ENCODE data around the gene AGAP3. TPM values are rescaled to one million over a fixed set of nuclear protein-coding genes. Genes with fewer than 3 reads are reported as not detected.

AGAP3 gene
- total RNA-seq, 2 experiments from 2014 or later = 20.6 to 22.0 TPM

DNA sequence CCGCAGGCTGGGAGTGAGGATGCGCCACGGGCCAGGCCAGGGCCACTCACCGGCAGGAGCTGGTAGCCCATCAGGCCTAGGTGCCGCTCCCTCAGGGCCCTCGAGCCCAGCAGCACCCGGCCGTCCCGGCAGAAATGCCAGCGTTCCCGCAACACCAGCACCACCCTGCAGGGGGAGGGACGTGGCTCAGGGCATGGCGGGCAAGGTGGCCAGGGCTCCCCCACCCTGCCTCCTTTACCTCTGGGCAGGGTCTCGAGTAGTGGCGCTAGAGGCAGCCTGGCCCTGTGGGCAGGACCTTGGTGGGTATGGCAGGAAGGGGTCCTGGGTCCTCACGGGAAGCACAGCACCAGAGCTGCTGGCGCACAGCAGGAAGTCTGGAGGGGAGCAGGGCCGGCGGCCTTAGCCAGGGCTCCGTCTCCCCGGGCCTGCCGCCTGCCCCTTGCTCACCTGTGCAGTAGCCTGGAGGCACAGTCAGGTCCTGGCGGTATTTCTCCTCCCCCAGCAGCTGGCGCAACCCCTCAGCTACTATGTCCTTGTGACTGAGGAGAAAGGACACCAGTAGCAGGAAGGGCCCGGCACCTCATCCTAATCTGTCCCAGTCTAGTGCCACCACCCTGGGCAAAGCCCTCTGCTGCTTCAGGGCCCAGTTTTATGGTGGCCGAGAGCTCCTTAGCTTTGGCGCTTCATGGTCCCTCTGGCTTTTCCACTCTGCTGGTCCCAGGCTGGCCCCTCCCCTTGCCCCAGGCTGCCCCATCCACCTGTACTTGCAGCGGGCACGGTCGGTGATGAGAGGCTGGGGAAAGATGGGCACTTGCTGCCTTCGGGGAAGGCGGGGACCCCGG is 9.2 kb upstream of the AGAP3 start:
- no peak for ATAC-seq
- Mint-ChIP-seq H3K4me3 (no peak overlapping the region), H3K27ac (no peak overlapping the region), H3K4me1 (ENCODE audit: low read depth) (peaks cover 21% of the 10 kb centered on the region), H3K36me3 (ENCODE audit: low read depth) (peaks cover 23% of the 10 kb centered on the region), H3K27me3 (no peaks in the 10 kb centered on the region), H3K9me3 (no peaks in the 10 kb centered on the region)
- CTCF ChIA-PET = interaction anchor here (1.0 to 1.3 kb wide), 6 partner anchors 10 to 67 kb away, joined by 3 to 5 read pairs (median 3); no protein-coding TSS in a partner anchor
- POLR2A ChIA-PET = interaction anchor here (0.5 to 2.1 kb wide), 6 partner anchors 8 to 26 kb away, joined by 3 to 7 read pairs (median 3); no protein-coding TSS in a partner anchor
- intact Hi-C loops (cut with micrococcal nuclease) = no loop called here
- no peak for DNase-seq
- TF ChIP-seq, protein P1, sequence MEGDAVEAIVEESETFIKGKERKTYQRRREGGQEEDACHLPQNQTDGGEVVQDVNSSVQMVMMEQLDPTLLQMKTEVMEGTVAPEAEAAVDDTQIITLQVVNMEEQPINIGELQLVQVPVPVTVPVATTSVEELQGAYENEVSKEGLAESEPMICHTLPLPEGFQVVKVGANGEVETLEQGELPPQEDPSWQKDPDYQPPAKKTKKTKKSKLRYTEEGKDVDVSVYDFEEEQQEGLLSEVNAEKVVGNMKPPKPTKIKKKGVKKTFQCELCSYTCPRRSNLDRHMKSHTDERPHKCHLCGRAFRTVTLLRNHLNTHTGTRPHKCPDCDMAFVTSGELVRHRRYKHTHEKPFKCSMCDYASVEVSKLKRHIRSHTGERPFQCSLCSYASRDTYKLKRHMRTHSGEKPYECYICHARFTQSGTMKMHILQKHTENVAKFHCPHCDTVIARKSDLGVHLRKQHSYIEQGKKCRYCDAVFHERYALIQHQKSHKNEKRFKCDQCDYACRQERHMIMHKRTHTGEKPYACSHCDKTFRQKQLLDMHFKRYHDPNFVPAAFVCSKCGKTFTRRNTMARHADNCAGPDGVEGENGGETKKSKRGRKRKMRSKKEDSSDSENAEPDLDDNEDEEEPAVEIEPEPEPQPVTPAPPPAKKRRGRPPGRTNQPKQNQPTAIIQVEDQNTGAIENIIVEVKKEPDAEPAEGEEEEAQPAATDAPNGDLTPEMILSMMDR (IDR thresholded peaks at IDR 0.05) = peak; percentile 50

DNA sequence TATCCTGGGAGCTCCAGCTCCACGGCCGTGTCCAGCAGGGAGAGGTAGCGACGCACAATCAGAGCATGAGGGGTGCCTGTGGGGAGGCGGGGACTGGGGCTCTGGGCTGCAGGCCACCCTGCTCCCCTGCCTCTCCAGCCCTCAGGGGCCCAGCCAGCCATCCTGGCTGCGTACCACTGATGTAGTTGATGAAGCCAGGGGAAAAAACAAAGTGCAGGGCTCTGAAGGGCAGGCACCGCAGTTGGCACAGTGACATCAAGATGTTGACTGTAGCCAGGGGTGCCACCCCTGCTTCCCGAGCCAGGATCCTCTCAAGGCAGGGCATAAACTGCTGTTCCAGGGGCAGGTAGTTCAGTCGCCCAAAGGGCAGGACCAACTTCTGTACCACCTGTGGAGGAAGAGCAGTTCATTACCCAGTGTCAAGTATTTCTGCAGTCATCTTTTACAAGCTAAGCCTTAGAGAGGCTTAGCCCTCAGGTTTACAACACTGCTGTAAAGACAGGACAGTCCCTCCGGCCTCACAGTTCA is 8.5 kb upstream of the AGAP3 start:
- Mint-ChIP-seq H3K4me3 (peak overlapping the region; percentile 18), H3K4me1 (ENCODE audit: low read depth) (peaks cover 26% of the 10 kb centered on the region), H3K36me3 (ENCODE audit: low read depth) (peaks cover 23% of the 10 kb centered on the region), H3K9me3 (no peaks in the 10 kb centered on the region), H3K27me3 (no peaks in the 10 kb centered on the region), H3K27ac (peak overlapping the region; percentile 53)
- ChIA-PET CTCF (interaction anchor here (1.1 to 1.3 kb wide), 3 partner anchors 10 to 67 kb away, joined by 3 to 5 read pairs (median 3); no protein-coding TSS in a partner anchor), POLR2A (interaction anchor here (0.5 to 2.1 kb wide), 6 partner anchors 10 to 19 kb away, joined by 3 to 8 read pairs (median 4); partner anchors contain the start of gene SLC4A2)
- DNase-seq (no peak), ATAC-seq (no peak)
- intact Hi-C loops (cut with micrococcal nuclease) = no loop called here
- TF ChIP-seq, protein P1 (IDR thresholded peaks at IDR 0.05) = no peak

DNA sequence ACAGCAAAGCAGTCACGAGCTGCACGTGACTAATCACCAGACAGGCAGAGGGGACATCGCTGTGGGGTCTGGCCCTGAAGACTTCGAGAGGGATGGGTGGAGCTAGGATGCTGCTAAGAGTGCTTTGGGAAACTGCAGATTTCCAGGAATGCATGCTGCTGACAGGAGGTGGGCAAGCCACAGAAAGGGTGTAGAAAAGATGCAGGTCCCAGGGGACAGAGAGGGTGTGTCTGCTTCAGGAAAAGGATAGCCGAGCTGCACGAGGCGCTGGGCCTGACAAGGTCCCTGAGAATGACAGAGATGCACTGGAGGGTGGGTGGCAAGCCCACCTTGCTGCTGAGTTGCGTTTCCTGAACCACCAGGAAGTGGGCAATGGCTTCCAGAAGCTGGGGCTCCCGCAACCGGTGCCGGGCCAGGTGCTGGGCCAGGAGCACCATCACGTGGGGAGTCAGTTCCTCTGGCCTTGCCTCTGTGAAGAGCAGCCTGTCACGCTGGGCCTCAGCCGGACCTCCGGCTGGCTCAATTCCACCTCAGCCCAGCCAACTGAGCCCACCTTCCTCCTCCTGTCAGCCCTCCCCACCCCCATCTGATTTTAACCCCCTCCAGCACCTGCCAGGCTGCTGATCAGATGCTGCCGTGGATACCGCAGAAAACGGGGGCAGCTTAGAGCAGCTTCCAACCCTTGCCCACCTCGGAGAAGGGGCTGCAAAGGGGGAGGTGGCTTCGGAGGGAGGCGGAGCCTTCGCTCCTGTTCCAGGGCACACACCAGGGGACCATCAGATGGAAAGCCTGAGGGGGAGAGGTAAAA is 7.8 kb upstream of the AGAP3 start:
- no peak for ATAC-seq
- H3K4me3 Mint-ChIP-seq = peak overlapping the region; percentile 83
- peak overlapping the region; percentile 53 for H3K27ac Mint-ChIP-seq
- TF ChIP-seq, protein P1 (IDR thresholded peaks at IDR 0.05) = no peak
- no peaks in the 10 kb centered on the region for H3K9me3 Mint-ChIP-seq
- no peak for DNase-seq
- peaks cover 28% of the 10 kb centered on the region for H3K4me1 Mint-ChIP-seq (ENCODE audit: low read depth)
- ChIA-PET CTCF (interaction anchor here (1.3 kb wide), 1 partner anchor 60 kb away, joined by 3 read pairs; no protein-coding TSS in a partner anchor), POLR2A (interaction anchor here (0.8 to 2.1 kb wide), 6 partner anchors 10 to 20 kb away, joined by 3 to 8 read pairs (median 4); partner anchors contain the start of gene SLC4A2)
- H3K36me3 Mint-ChIP-seq (ENCODE audit: low read depth) = peaks cover 23% of the 10 kb centered on the region
- intact Hi-C loops (cut with micrococcal nuclease) = no loop called here
- H3K27me3 Mint-ChIP-seq = no peaks in the 10 kb centered on the region

DNA sequence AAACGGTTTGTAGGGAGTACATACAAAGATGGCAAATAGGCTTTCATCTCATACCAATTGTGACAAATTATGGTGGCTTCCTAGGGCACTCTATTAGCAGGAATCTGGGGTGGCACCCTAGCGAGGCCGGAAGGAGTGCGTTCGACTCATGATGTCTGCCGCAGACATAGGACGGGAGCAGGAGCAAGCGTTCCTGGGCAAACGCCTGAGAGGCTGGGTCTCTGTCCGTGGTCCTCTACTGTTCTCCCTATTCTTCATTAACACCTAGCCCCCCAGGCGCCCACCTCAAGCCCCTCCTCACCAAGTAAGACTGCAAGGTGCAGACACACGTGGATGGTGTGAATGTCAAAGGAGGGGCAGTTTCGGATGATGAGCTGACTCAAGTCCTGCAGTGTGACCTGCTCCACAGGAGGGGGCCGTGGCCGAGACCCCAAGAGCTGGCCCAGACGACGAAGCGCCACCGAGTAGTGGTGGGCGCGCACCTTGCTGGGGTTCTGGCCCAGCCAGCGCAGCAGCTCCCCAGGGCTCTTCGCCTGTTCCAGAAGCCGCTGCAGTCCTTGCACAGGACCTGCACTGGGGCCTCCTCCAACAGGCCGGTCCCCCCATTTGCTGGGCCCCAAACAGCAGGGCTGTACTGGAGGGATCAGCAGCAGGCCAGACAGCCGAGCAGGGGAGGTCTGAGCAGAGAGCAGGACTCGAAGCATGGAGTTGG is 6.9 kb upstream of the AGAP3 start:
- Mint-ChIP-seq H3K27ac (peak overlapping the region; percentile 80), H3K9me3 (no peaks in the 10 kb centered on the region), H3K36me3 (ENCODE audit: low read depth) (peaks cover 21% of the 10 kb centered on the region), H3K27me3 (no peaks in the 10 kb centered on the region), H3K4me3 (peak overlapping the region; percentile 83), H3K4me1 (ENCODE audit: low read depth) (peaks cover 28% of the 10 kb centered on the region)
- TF ChIP-seq, protein P1 (IDR thresholded peaks at IDR 0.05) = no peak
- ATAC-seq (no peak), DNase-seq (no peak)
- POLR2A ChIA-PET = interaction anchor here (1.2 to 1.7 kb wide), 2 partner anchors 13 to 19 kb away, joined by 4 to 8 read pairs; no protein-coding TSS in a partner anchor
- intact Hi-C loops (cut with micrococcal nuclease) = no loop called here
- CTCF ChIA-PET = no interaction called here
